DND-41 (cell line): ENCODE measurements around the gene MACROD2.

ENCODE experiments used
- ATAC-seq: fragments of 200-7000 bp; cut with Tn5 transposase; 3 replicates; pipeline ENCODE4 v1.9.1; 2021; ENCODE audit warnings: low read depth; ENCODE audit not compliant: insufficient read depth
- DNase-seq: peaks from one replicate; pipeline ENCODE4 v3.0.0-alpha.2; 2020
- H2AFZ ChIP-seq: 2 replicates; pipeline ENCODE4 v1.6.0; 2012; ENCODE audit warnings: low read depth, low read length
- H3K27ac ChIP-seq: 2 replicates; pipeline ENCODE4 v1.5.1; 2012; ENCODE audit warnings: low read length, inconsistent platforms
- H3K27me3 ChIP-seq: fragments of 200-600 bp; sonication (generic); 2 replicates; pipeline ENCODE4 v1.6.0; 2012; ENCODE audit warnings: low read length, mild to moderate bottlenecking, inconsistent platforms; ENCODE audit not compliant: insufficient read depth, poor library complexity
- H3K36me3 ChIP-seq: 2 replicates; pipeline ENCODE4 v1.5.1; 2012; ENCODE audit warnings: low read length, inconsistent platforms; ENCODE audit not compliant: insufficient read depth
- H3K4me1 ChIP-seq: 2 replicates; pipeline ENCODE4 v1.5.1; 2012; ENCODE audit warnings: mild to moderate bottlenecking, low read length; ENCODE audit not compliant: insufficient read depth
- H3K4me2 ChIP-seq: 2 replicates; pipeline ENCODE4 v1.6.0; 2012; ENCODE audit warnings: mild to moderate bottlenecking, moderate library complexity, low read length, inconsistent platforms; ENCODE audit not compliant: insufficient read depth
- H3K4me3 ChIP-seq, 2 experiments: fragments of 200-600 bp in 1 of 2; shearing (Covaris generic) in 1 of 2; 2 replicates each; pipeline ENCODE4 v1.5.1; 2012 to 2016; ENCODE audit warnings: inconsistent platforms in 2 of 2, low read length in 2 of 2, mild to moderate bottlenecking in 2 of 2, low read depth in 1 of 2, moderate library complexity in 1 of 2
- H3K79me2 ChIP-seq: 2 replicates; pipeline ENCODE4 v1.6.0; 2012; ENCODE audit warnings: low read length, inconsistent platforms; ENCODE audit not compliant: insufficient read depth
- H3K9ac ChIP-seq: 2 replicates; pipeline ENCODE4 v1.6.0; 2012; ENCODE audit warnings: low read depth, mild to moderate bottlenecking, inconsistent platforms, low read length, moderate library complexity
- H3K9me3 ChIP-seq: 2 replicates; pipeline ENCODE4 v1.5.1; 2012; ENCODE audit warnings: low read length, moderate library complexity, mild to moderate bottlenecking, inconsistent platforms; ENCODE audit not compliant: insufficient read depth, severe bottlenecking
- H4K20me1 ChIP-seq: 2 replicates; pipeline ENCODE4 v1.6.0; 2012; ENCODE audit warnings: low read length; ENCODE audit not compliant: insufficient read depth
- CTCF ChIP-seq: IDR thresholded peaks from 2 replicates; pipeline ENCODE4 v1.5.1; 2012; ENCODE audit warnings: borderline replicate concordance, low read length, moderate library complexity, mild to moderate bottlenecking; ENCODE audit not compliant: poor library complexity, severe bottlenecking; ENCODE audit errors: extremely low read depth
- EZH2 ChIP-seq: IDR thresholded peaks from 3 replicates; pipeline ENCODE4 v1.6.1; 2012; ENCODE audit warnings: borderline replicate concordance, low read depth, mild to moderate bottlenecking, moderate library complexity, low read length, inconsistent platforms; ENCODE audit not compliant: severe bottlenecking

The MACROD2 gene

GRCh38 chr20:14142964-14143627 lies 147.8 kb downstream of the MACROD2 start:
- no peaks in the 10 kb centered on the region for H3K79me2 ChIP-seq
- H3K27me3 ChIP-seq = peaks cover 12% of the 10 kb centered on the region
- H3K9me3 ChIP-seq = no peaks in the 10 kb centered on the region
- H3K4me3 ChIP-seq = no peak overlapping the region
- no peaks in the 10 kb centered on the region for H3K4me1 ChIP-seq
- DNase-seq (no peak), ATAC-seq (no peak)
- no peaks in the 10 kb centered on the region for H3K36me3 ChIP-seq
- no peak overlapping the region for H3K4me2 ChIP-seq
- no peak overlapping the region for H2AFZ ChIP-seq
- TF ChIP-seq CTCF = no peak
- TF ChIP-seq EZH2 = no peak
- H3K9ac ChIP-seq = no peak overlapping the region
- H4K20me1 ChIP-seq = no peaks in the 10 kb centered on the region
- H3K27ac ChIP-seq = no peak overlapping the region

GRCh38 chr20:14148042-14148441 lies 152.7 kb downstream of the MACROD2 start:
- TF ChIP-seq CTCF (no peak), EZH2 (no peak)
- Histone ChIP-seq H3K36me3 (no peaks in the 10 kb centered on the region), H2AFZ (no peak overlapping the region), H3K79me2 (no peaks in the 10 kb centered on the region), H3K9me3 (no peaks in the 10 kb centered on the region), H3K4me3 (no peak overlapping the region), H3K4me2 (no peak overlapping the region), H3K4me1 (no peaks in the 10 kb centered on the region), H4K20me1 (no peaks in the 10 kb centered on the region), H3K27me3 (peaks cover 13% of the 10 kb centered on the region), H3K9ac (no peak overlapping the region), H3K27ac (no peak overlapping the region)
- ATAC-seq (no peak), DNase-seq (no peak)

- ATAC-seq = no peak
- Histone ChIP-seq H3K4me2 (no peak overlapping the region), H3K4me1 (no peaks in the 10 kb centered on the region), H3K27me3 (no peaks in the 10 kb centered on the region), H3K79me2 (no peaks in the 10 kb centered on the region), H3K9ac (no peak overlapping the region), H2AFZ (no peak overlapping the region), H3K4me3 (no peak overlapping the region), H3K36me3 (no peaks in the 10 kb centered on the region), H3K9me3 (no peaks in the 10 kb centered on the region), H3K27ac (no peak overlapping the region), H4K20me1 (no peaks in the 10 kb centered on the region)
- no peak for TF ChIP-seq EZH2
- no peak for TF ChIP-seq CTCF
- DNase-seq = no peak
Measured at GRCh38 chr20:14155361-14155760, 160.0 kb downstream of the MACROD2 start.
